GM21619 (cell line): ENCODE measurements around the gene ZSCAN4.

Source experiments
- ATAC-seq: cut with Tn5 transposase; IDR thresholded peaks from one replicate; pipeline ENCODE4 v1.9.1; 2021; ENCODE audit not compliant: unreplicated experiment

The ZSCAN4 gene

DNA sequence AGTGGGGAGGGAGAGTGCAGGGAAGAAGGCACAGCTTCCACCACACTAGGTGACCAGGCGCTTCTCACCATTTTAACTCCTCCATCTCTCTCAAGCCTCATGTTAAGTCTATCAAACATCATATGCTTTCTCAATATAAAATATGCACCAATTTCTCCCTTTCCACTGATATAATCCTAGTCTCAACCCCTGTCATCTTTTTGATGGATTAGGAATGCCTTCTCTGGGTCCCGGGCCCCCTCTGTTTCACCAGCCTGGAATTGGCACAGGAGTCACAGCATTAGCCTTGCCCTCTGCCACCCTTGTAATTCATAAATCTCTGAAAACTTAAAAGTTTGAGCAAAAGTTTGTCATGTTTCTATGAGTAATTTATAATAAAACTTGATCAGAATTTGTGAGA is at the start of gene ZSCAN4:
ZSCAN4 (plus strand) TSS at position 301 of the 400 bp plus-strand sequence. CDS start 7,211 bp downstream, outside the sequence.
- no peak for ATAC-seq

- ATAC-seq, result no peak
Measured at GRCh38 chr19:57620673-57621348, 47.9 kb upstream of the ZSCAN4 start.

DNA sequence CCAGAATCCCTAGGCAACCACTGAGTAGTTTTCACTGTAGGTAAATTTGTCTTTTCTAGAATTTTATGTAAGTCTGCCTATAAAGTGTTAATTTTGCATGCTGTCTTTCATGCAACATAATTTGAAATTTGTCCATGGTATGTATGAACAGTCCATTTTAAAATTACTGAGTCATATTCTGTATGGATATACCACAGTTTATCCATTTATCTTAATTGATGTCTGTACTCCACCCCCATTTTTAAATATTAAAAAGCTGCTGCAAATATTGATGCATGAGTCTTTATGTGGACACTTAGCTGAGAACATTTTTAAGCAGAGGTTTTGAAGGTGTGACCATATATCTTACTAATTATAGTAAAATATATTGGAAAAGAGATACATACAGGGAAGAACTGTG is 45.6 kb upstream of the ZSCAN4 start:
- no peak for ATAC-seq

- ATAC-seq, result peak; percentile 93
Measured at GRCh38 chr19:57632987-57633831, 35.5 kb upstream of the ZSCAN4 start, which contains the start of gene ZNF211. TSS of gene ZNF211 (plus strand) at chr19:57633168. CDS start at chr19:57633347, 179 bp downstream.

GRCh38 chr19:57633832-57634131 is 35.0 kb upstream of the ZSCAN4 start:
- ATAC-seq, result no peak

GRCh38 chr19:57637379-57637778 is 31.4 kb upstream of the ZSCAN4 start:
- ATAC-seq, result no peak

DNA sequence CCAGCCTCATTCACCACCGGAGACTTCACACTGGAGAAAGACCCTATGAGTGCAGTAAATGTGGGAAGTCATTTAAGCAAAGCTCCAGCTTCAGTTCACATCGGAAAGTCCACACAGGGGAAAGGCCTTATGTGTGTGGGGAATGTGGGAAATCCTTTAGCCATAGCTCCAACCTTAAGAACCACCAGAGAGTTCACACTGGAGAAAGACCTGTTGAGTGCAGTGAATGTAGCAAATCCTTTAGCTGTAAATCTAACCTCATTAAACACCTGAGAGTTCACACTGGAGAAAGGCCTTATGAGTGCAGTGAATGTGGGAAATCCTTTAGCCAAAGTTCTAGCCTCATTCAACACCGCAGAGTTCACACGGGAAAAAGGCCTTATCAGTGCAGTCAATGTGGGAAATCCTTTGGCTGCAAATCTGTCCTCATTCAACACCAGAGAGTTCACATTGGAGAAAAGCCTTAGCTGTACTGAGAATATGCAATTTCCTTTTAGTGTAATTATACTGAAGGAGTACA is 27.0 kb upstream of the ZSCAN4 start:
- no peak for ATAC-seq

DNA sequence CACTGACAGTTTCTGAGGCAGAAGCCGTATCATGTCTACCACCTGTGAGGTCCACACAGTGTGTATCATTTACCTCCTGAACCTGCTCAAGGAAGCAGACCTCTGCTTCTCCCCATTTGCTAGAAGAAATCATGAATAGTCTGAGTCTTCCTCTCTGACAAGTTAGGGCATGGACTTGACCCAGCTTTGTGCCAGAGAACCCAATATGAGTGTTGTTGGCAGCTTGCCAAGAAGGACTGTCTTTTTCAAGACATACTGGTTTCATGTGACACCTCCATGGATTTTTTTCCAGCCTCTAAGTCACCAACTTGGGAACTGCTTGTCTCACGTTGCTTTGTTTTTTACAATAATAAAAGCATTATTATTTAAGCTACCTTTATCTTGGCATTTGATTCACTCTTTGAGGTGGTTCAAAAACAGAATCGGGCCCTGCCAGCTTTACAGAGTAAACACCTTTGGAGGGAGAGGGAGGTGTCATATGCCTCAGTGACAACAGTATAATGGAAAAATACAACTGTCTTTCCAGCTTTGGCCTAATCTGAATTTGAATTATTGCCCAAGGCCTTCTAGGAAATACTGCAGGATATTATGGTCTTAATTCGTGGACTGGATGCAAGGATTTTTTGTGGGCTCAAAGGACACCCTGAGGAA is 26.2 kb upstream of the ZSCAN4 start:
- no peak for ATAC-seq

DNA sequence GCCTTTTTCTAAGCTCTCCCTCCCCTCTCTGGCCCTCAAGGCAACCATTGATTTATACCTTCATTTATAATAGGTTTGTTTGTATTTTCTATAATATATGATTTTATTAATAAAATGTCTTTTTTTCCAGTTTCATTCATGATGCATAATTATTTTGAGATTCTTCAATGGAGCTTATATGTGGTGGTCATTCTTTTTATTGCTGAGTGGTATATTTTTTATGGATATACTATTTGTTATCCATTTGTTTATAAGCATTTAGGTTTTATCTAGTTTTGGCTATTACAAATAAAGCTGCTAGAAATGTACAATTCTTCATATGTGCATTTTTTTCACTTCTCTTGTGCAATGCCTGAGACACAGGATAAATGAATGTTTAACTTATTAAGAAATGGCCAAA is 25.0 kb upstream of the ZSCAN4 start:
- ATAC-seq, result no peak

- no peak for ATAC-seq
Measured at GRCh38 chr19:57648331-57649003, 20.3 kb upstream of the ZSCAN4 start.

DNA sequence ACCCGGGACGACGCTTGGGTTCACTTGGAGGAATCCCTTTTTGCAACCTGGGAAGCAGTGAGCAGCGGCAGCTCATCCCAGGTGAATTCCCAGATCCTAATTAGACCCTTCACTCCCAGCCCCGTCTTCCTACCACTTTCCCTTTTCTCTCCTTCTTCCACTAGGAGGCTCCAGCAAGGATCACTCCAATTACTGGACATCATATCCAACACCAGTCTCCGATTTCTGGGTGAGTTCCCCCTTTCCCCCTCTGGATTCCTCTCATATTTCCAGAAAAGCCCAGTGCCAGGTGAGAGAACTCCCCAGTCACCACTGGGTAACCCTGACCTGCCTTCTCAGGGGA is 17.1 kb upstream of the ZSCAN4 start:
- ATAC-seq, result no peak

GRCh38 chr19:57653689-57654088 is 15.0 kb upstream of the ZSCAN4 start:
- no peak for ATAC-seq

GRCh38 chr19:57655443-57655842 is 13.3 kb upstream of the ZSCAN4 start:
- ATAC-seq, result no peak

- ATAC-seq, result no peak
Measured at GRCh38 chr19:57656346-57656745, 12.4 kb upstream of the ZSCAN4 start.

DNA sequence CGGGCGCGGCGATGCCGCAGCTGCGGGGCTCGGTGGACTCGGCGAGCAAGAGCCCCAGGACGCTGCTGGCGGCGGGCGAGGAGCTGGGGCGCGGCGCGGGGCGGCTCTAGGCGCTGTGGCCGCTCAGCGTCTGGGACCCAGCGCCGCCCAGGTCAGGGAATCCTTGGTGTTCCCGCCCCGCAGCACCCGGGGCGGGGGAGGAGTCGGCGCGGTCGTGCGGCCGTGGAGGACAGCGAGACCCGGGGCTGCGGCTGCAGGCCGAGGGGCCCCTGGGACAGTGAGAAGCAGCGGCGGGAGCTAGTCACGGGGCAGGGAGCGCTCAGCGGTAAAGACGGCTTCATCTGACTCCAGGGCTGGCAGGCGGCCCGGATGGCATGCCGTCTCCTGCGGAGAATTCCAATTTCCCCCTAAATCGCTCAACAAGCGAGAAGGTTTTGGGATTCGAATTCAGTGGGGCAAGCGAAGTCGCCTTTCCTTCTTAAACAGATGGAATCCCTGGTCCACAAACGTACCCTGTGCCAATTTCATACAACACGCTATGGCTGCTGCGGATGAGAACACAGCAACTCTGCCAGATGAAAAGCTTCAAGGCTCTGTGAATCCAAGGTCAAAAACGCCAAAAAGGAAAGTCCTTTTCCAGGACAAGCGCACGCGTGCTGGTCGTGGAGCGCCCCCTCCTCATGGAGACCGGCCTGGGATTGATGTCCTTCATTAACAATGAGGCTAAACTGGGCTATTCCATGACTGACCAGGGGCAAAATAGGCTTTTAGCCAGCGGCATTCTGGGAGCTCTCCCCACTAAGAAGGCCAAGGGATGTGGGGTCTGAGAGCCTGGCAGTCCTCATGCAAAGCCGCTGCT is 4.2 kb upstream of the ZSCAN4 start:
- no peak for ATAC-seq

- no peak for ATAC-seq
Measured at GRCh38 chr19:57665261-57665806, 3.4 kb upstream of the ZSCAN4 start.

DNA sequence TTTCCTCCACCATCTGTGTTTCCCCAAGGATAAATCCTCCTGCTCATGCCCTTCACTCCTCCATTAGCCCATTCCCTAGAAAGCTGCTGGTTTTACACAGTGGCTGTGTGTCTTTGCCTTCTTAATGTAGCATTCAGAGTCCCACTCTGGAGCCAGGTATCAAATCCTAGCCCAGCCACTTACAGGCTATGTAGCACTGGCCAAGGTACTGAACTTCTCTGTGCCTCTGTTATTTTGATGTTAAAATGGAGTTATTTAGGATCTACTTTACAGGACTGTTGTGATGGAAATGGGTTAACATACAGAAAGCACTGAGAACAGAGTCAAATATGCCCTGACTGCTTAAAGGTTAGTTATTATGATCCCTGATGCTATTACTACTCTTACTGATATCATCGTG is 1.5 kb upstream of the ZSCAN4 start:
- no peak for ATAC-seq

DNA sequence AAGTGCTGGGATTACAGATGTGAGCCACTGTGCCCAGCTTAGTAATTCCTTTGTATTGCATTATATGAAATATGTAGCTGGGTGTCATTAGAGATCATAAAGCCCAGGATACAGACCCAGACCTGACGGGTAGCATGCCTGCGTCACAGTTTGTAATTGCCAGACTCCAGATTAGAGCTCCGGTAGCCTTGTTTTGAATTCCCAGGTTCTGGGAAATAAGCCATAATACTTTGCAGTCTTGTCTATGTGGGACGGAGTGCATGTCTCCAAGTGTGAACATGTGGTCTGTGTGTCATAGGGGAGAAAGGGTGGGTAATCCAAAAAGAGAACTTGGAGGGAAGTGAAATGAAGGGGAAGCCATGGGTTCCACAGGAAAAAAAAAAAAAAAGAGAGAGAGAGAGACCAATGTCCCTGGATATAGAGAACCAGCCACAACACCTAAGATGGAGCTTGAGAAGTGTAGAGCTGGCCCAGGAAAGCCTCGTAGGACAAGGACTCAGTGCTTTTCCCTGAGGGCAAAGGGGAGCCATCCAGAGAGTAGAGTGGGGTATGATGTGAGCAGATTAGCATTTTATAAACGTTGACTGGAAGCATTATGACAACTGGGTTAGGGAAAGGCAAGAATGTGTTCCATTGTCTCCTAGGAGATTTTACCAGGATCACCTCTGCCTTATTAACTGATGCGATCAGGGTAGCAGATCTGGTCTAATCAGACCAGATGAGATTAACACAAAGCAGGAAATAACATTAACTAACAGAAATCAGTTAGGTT is 2.6 kb downstream of the ZSCAN4 start:
- ATAC-seq, result no peak

DNA sequence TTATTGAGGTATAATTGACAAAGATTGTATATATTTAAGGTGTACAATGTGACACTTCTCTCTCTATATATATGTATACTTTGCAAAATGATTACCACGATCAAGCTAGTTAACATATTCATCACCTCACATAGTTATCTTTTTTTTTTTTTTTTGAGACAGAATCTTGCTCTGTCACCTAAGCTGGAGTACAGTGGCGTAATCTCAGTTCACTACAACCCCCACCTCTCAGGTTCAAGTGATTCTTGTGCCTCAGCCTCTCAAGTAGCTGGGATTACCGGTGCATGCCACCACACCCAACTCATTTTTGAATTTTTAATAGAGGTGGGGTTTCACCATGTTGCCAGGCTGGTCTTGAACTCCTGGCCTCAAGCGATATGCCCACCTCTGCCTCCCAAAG is 3.7 kb downstream of the ZSCAN4 start:
- no peak for ATAC-seq
